GM18909 (cell line): ENCODE data around the gene PNPT1.
"Not testable (repeated sequence)": the region's sequence is repeated elsewhere in the genome, so short reads cannot be mapped to it uniquely, and the experiment has no call there.

Source experiments
- ATAC-seq: cut with Tn5 transposase; IDR thresholded peaks from one replicate; pipeline ENCODE4 v1.9.1; 2021; ENCODE audit warnings: mild to moderate bottlenecking; ENCODE audit not compliant: unreplicated experiment, poor library complexity

PNPT1 gene

DNA sequence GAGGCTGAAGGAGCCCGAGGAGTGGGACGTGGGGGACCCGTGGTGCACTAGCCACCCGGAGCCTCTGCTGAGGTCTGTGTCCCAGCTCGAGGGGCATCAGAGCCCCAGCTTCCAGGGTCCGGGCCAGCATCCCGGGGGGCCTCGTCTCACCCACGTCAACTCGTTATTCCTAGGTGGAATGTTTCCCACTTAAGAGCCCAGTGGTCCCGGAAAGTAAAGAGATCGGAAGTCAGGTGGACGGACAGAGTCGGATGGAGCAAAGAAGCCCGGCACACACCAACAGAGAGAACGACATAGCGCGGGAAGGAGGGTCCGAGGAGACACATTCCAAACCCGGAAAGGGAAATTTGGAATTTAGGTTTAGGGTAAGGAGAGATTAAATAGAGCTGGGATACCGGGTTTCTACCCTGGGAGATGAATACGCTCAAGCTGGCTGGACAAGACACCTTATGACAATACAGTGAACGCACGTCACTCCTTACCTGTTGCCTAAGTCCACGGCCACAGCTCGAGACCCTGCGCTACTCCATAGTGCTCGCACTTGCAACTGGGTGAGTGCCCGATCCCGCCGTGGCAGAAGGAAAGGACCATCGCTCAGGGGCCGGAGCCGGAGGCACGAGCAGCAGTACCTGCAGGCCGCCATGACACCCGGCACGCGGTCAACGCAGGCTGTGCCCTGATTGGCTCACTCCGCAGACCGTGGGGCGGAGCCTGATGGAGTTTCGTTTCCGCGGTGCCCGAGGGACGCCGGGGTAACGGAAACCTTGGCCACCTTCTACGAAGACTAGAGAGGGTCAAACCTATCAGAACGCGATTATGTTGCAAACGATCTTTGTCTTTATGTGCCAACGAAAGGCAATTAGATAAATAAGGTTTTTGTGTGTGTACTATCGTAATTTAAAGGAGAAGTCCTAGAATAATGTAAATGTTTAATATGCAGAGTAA is at the start of gene PNPT1:
Gene PNPT1 (minus strand): TSS at position 664 of the 945 bp plus-strand sequence. CDS start 21 bp downstream, at position 643.
- ATAC-seq, result peak; percentile 100

DNA sequence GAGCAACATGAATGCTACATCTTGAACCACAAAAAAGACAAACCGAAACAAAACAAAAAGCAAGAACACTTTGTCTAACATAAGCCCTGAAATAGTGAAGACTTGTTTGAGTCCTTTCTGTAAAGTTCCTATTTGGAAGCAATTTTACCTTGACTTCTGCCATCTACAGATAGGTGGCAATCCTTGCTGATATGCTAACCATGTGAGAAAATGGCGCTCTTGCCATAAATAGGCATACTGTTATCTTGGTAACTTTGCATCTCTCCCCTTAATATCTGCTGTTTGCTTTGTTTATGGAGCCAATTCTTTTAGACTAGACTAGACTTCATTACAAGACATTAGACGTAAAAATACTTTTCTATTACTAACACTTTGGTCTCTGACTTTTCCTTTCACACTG is 49.4 kb upstream of the PNPT1 start:
- no peak for ATAC-seq

DNA sequence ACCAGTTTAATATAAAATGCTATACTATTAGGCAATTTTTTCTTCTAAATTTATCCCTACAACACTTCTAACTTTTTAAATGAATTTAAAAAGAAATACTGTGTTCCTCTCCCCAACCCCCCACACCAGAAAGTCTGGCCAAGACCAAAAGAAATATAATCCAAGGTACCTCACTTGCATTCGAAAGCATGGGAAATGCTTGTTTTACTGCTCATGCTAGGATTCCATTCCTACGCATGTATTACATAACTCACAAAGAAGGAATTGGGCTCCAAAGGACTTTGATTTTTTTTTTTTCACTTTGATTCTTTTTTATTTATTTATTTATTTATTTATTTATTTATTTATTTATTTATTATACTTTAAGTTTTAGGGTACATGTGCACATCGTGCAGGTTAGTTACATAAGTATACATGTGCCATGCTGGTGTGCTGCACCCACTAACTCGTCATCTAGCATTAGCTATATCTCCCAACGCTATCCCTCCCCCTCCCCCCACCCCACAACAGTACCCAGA is 42.4 kb upstream of the PNPT1 start:
- not testable (repeated sequence) for ATAC-seq

GRCh38 chr2:55734726-55735125 is 41.1 kb upstream of the PNPT1 start:
- ATAC-seq, result no peak

GRCh38 chr2:55733335-55733734 is 39.7 kb upstream of the PNPT1 start:
- ATAC-seq, result no peak

GRCh38 chr2:55732854-55733253 is 39.2 kb upstream of the PNPT1 start:
- no peak for ATAC-seq

DNA sequence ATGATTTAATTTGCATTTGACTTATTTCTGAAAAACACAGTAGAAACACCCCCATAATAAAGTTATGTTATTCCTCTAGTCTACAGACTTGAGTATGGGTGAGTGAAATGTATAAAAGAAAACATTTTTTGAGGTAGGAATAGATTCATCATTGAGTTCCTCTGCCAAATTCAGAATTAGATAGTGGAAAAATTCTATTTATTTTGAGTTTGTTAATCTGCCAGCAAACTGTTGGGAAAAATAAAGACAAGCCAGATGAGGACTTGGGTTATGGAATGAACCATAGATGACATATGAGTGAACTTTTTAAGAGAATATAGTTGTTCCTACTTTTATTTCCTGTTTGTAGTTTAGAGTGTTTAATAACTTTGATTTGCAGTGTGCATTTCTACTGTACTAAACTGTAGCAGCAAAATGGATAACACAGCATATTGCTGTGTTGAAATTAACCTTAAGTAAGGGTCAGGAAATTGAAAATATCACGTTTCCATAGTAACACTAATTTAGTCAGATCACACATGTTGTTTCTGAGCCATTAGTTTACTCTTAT is 35.6 kb upstream of the PNPT1 start:
- ATAC-seq, result no peak

GRCh38 chr2:55721596-55722215 is 28.1 kb upstream of the PNPT1 start:
- no peak for ATAC-seq

GRCh38 chr2:55720417-55720816 is 26.8 kb upstream of the PNPT1 start:
- no peak for ATAC-seq

DNA sequence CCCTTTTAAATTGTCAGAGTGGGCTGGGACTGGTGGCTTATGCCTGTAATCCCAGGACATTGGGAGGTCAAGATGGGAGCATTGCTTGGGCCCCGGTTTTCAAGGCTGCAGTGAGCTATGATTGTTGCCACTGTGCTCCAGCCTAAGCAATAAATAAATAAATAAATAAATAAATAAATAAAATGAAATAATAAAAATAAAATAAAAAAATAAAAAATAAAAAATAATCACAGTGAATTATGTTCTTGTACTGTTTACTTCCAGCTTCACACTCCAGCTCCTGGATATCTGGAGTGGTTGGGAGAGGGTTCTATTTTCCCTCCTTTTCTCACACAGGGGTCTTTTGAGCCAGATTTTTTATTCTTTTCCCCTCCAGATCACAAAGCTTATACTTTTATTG is 26.2 kb upstream of the PNPT1 start:
- ATAC-seq, result no peak

GRCh38 chr2:55718165-55719008 is 24.7 kb upstream of the PNPT1 start:
- ATAC-seq, result peak; percentile 58

GRCh38 chr2:55715626-55716025 is 22.0 kb upstream of the PNPT1 start:
- no peak for ATAC-seq

GRCh38 chr2:55715178-55715577 is 21.5 kb upstream of the PNPT1 start:
- ATAC-seq, result not testable (repeated sequence)

DNA sequence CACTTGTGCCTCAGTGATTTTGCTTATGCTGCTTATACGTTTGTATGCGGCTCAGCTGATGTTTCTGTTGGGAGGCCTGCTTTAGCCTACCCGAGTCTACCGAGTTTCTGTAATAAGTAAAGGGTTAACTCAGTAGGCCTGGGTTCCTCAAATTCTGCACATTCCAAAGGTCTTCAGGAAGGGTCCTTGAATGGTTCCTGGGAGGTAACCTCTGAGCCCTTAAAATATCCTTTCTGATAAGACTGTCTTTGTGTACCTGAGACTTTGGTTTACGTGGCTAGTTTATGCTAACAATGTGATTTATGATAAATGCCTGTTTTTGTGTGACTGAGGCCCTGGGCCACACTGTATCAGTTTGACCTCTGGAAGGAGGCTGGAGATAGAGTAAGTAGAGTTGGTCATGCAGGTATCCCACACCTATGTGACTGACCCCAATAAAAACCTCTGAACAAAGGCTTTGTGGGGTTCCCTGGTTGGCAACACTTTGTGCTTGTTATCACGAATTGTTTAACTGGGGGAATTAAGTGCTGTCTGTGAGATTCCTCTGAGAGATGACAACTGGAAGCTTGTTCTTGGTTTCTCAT is 18.9 kb upstream of the PNPT1 start:
- no peak for ATAC-seq

DNA sequence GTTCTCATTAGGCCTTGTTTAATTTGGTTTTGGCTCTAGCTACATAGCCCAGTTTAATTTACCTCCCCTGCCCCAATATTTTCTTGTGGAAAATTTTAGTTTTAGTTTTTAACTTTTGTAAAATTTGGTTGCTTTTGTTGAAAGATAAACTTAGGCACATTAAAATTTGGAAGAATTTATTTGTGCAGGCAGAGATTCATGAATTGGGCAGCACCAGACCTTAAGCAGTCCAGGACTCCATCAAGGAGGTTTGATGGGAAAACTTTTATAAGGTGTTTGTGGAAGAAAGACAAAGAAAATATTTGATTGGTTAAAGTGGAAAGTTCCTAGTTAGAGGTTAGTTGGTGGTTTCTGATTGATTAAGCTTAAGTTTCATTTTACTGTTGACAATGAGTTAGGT is 16.4 kb upstream of the PNPT1 start:
- no peak for ATAC-seq

DNA sequence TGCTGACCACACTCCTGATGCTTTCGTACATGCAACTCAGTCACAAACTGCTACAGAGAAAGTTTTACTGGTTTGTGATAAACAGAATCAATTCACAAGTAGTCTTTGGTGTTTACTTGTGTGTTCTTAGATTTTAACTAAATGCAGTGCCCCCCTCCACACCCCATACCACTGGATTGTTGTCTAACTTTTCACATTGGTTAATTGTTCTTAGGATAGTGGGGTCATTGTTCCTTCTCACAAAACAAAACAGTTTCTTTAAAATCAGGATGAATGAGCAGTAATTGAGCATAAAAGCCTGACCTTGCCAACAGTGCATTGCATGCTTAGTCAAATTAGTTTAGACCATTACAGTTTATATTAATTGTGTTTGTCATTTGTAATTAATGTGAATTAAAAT is 14.1 kb upstream of the PNPT1 start:
- ATAC-seq, result no peak

DNA sequence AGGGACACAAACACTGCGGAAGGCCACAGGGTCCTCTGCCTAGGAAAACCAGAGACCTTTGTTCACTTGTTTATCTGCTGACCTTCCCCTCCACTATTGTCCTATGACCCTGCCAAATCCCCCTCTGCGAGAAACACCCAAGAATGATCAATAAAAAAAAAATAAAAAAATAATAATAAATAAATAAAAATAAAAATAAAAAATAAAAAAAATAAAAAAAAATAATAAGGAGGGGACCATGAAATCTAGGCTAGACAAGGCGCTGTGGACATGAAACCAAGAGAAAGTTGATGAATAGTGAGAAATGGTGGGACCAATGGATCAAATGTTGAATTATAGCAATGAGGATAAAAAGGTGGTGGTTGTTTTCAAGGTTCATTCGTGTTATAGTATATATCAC is 12.6 kb upstream of the PNPT1 start:
- not testable (repeated sequence) for ATAC-seq

- no peak for ATAC-seq
Observed at GRCh38 chr2:55705027-55705653, 11.5 kb upstream of the PNPT1 start.

- ATAC-seq, result no peak
Observed at GRCh38 chr2:55703350-55703749, 9.7 kb upstream of the PNPT1 start.
